ENCODE data around the gene NFIA.

The NFIA gene

GRCh38 chr1:61215119-61215518 is 132.8 kb downstream of the NFIA start:
- no peaks in the 10 kb centered on the region for H3K4me1 ChIP-seq (ENCODE audit: low read length)
- no peaks in the 10 kb centered on the region for H3K36me3 ChIP-seq (replicated peaks; ENCODE audit: insufficient read depth, low read length)
- H3K79me2 ChIP-seq (ENCODE audit: low read length): no peaks in the 10 kb centered on the region
- no peak for DNase-seq
- H3F3A ChIP-seq (ENCODE audit: insufficient read depth, low read length): no peaks in the 10 kb centered on the region
- H3K27me3 ChIP-seq (replicated peaks; ENCODE audit: insufficient read depth, low read length): no peaks in the 10 kb centered on the region
- no peak overlapping the region for H3K27ac ChIP-seq (ENCODE audit: low read length)
- no peak overlapping the region for H2AFZ ChIP-seq (ENCODE audit: low read length)
- no peaks in the 10 kb centered on the region for H3K9me2 ChIP-seq (replicated peaks; ENCODE audit: insufficient read depth, low read length)
- TF ChIP-seq EZH2phosphoT487 (IDR thresholded peaks at IDR 0.05; ENCODE audit: low read length) (no peak), EZH2 (optimal IDR thresholded peaks at IDR 0.05; ENCODE audit: low read depth, low read length) (no peak)
- TF ChIP-seq, protein P1, sequence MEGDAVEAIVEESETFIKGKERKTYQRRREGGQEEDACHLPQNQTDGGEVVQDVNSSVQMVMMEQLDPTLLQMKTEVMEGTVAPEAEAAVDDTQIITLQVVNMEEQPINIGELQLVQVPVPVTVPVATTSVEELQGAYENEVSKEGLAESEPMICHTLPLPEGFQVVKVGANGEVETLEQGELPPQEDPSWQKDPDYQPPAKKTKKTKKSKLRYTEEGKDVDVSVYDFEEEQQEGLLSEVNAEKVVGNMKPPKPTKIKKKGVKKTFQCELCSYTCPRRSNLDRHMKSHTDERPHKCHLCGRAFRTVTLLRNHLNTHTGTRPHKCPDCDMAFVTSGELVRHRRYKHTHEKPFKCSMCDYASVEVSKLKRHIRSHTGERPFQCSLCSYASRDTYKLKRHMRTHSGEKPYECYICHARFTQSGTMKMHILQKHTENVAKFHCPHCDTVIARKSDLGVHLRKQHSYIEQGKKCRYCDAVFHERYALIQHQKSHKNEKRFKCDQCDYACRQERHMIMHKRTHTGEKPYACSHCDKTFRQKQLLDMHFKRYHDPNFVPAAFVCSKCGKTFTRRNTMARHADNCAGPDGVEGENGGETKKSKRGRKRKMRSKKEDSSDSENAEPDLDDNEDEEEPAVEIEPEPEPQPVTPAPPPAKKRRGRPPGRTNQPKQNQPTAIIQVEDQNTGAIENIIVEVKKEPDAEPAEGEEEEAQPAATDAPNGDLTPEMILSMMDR (IDR thresholded peaks at IDR 0.05; ENCODE audit: low read length): no peak
- no peak overlapping the region for H3K4me2 ChIP-seq (ENCODE audit: low read depth, low read length)
- no peaks in the 10 kb centered on the region for H3K9me3 ChIP-seq (replicated peaks; ENCODE audit: insufficient read depth, low read length)
- no peak overlapping the region for H3K4me3 ChIP-seq (ENCODE audit: low read length)
- H3K9ac ChIP-seq (ENCODE audit: low read length): no peak overlapping the region
- H4K20me1 ChIP-seq (ENCODE audit: insufficient read depth, low read length): no peaks in the 10 kb centered on the region

DNA sequence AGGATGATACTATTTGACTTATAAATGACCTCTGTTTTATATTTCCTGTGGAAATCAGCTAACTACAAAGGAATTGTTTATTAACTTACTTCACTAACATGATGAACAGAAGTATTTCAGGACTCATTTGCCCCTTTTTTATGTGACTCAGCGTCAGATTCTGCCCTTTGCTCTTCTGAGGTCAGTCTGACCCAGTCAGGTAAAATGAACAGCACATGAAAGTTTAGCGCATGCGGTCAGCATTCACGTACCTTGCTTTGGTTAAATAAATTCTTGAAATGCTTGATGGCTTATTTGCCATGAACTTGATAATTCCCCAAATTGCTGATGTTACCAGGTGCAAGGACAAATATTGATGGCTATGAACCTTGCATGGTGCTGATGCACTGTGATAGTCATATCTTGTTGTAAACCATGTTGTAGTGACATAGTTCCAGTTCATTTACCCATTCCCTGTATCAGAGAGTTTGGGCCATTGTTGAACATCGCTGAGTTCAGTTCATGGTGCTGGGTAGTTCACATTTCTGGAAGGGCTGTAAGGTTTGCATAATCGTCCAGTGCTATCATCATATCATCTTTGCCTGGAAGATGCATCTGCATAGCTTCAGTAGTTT is 133.4 kb downstream of the NFIA start:
- Histone ChIP-seq H3K27me3 (replicated peaks; ENCODE audit: insufficient read depth, low read length) (no peaks in the 10 kb centered on the region), H3K9ac (ENCODE audit: low read length) (no peak overlapping the region), H3K9me2 (replicated peaks; ENCODE audit: insufficient read depth, low read length) (no peaks in the 10 kb centered on the region), H4K20me1 (ENCODE audit: insufficient read depth, low read length) (no peaks in the 10 kb centered on the region), H2AFZ (ENCODE audit: low read length) (no peak overlapping the region), H3K36me3 (replicated peaks; ENCODE audit: insufficient read depth, low read length) (no peaks in the 10 kb centered on the region), H3K4me2 (ENCODE audit: low read depth, low read length) (no peak overlapping the region), H3K4me1 (ENCODE audit: low read length) (no peaks in the 10 kb centered on the region), H3K4me3 (ENCODE audit: low read length) (no peak overlapping the region), H3F3A (ENCODE audit: insufficient read depth, low read length) (no peaks in the 10 kb centered on the region), H3K9me3 (replicated peaks; ENCODE audit: insufficient read depth, low read length) (no peaks in the 10 kb centered on the region), H3K79me2 (ENCODE audit: low read length) (no peaks in the 10 kb centered on the region), H3K27ac (ENCODE audit: low read length) (no peak overlapping the region)
- DNase-seq: no peak
- TF ChIP-seq EZH2 (optimal IDR thresholded peaks at IDR 0.05; ENCODE audit: low read depth, low read length): no peak
- TF ChIP-seq EZH2phosphoT487 (IDR thresholded peaks at IDR 0.05; ENCODE audit: low read length): no peak
- TF ChIP-seq, protein P1 (IDR thresholded peaks at IDR 0.05; ENCODE audit: low read length): no peak

GRCh38 chr1:61220536-61220935 is 138.2 kb downstream of the NFIA start:
- Histone ChIP-seq H3K27ac (ENCODE audit: low read length) (no peak overlapping the region), H3K9me2 (replicated peaks; ENCODE audit: insufficient read depth, low read length) (no peaks in the 10 kb centered on the region), H4K20me1 (ENCODE audit: insufficient read depth, low read length) (no peaks in the 10 kb centered on the region), H2AFZ (ENCODE audit: low read length) (no peak overlapping the region), H3K9ac (ENCODE audit: low read length) (no peak overlapping the region), H3F3A (ENCODE audit: insufficient read depth, low read length) (no peaks in the 10 kb centered on the region), H3K36me3 (replicated peaks; ENCODE audit: insufficient read depth, low read length) (no peaks in the 10 kb centered on the region), H3K79me2 (ENCODE audit: low read length) (no peaks in the 10 kb centered on the region), H3K4me2 (ENCODE audit: low read depth, low read length) (no peak overlapping the region), H3K27me3 (replicated peaks; ENCODE audit: insufficient read depth, low read length) (no peaks in the 10 kb centered on the region), H3K4me1 (ENCODE audit: low read length) (no peaks in the 10 kb centered on the region), H3K9me3 (replicated peaks; ENCODE audit: insufficient read depth, low read length) (no peaks in the 10 kb centered on the region), H3K4me3 (ENCODE audit: low read length) (no peak overlapping the region)
- TF ChIP-seq EZH2phosphoT487 (IDR thresholded peaks at IDR 0.05; ENCODE audit: low read length): no peak
- TF ChIP-seq EZH2 (optimal IDR thresholded peaks at IDR 0.05; ENCODE audit: low read depth, low read length): no peak
- TF ChIP-seq, protein P1 (IDR thresholded peaks at IDR 0.05; ENCODE audit: low read length): no peak
- no peak for DNase-seq
